Stimulated activated CD4-positive, alpha-beta T cell treated with anti-CD3 and anti-CD28 coated beads, TNF-alpha, amount 100 ng/mL, for 4 hours (primary cell): ENCODE measurements around the gene TRIB2.

Experiments
- DNase-seq, 3 experiments: peaks; one replicate each; pipeline ENCODE4 v3.0.0-alpha.2; 2020; ENCODE audit warnings: low read depth in 3 of 3

TRIB2 gene

GRCh38 chr2:12720754-12721378 is 4.1 kb downstream of the TRIB2 start:
- DNase-seq: no peak

- DNase-seq: no peak
Observed at GRCh38 chr2:12721566-12722446, 5.1 kb downstream of the TRIB2 start.

GRCh38 chr2:12722447-12723316 is 5.9 kb downstream of the TRIB2 start:
- DNase-seq: no peak

DNA sequence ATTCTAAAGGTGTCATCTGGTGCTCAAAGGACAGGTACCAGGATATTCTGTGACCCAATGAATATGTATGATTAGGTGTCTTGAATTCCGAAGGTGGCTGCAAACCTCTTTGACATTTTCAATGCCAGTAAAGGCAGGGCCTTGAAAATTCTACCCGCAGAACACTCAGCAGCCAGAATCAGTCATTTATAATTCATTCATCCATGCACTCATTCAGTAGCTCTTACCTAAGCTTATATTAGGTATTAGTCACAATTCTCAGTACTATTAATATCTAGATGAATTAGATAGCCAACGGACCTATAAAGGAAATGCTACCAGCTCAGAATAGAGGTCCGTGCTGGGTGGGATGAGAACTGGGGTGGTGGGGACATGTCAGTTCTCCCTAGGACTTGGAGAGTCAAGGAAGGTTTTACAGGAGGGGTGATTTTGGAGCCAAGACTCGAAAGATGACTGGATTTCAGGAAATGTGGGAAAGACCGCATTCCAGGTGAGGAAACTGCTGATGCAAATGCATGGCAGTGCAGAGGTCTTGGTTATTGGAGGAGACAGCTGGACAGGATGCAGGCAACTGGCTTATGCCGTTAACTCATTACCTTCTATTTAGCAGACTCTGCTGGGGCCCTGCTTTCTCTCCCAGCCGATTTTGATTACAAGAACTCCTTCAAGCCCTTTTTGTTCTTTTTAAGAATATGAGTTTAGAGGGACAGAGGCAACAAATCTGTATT is 7.2 kb downstream of the TRIB2 start:
- no peak for DNase-seq

GRCh38 chr2:12725233-12726187 is 8.8 kb downstream of the TRIB2 start:
- DNase-seq: no peak

GRCh38 chr2:12726271-12726670 is 9.5 kb downstream of the TRIB2 start:
- DNase-seq: no peak

DNA sequence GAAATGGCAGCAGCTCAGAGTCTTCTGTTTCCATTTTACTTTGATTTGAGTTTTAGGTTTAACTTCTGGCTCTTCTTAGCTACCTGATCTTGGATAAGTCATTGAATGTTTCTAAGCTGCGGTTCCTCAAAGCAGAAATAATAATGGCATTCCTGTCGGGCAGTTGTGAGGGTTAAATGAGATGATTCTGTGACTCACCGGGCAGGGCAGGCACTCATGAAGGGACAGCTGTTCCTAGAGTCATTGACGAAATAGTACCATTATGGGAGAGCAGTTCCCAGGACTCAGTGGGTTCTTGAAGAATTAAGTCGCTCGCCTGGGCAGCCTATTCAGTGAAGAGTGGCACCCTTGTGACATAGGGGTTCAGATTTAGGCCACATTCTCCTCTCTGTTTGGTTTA is 10.3 kb downstream of the TRIB2 start:
- DNase-seq: no peak

DNA sequence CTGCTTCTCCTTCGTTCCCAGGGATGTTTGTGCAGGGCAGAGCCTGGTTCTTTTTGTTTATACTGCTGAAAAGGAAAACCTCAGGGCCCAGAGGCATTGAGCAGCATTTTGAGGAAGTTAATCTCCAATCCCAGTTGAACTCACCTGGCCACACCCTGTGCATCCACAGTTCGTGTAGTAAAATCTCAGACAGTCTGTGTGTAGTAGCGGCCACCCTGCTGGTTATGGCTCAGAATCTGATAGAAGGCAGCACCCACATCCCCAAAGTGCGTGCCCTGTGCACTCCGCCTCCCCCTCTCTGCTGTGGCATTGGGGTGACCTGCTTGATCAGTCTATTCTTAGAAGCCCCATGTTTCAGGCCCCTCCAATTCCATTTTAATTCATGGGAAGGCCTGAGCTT is 10.9 kb downstream of the TRIB2 start:
- DNase-seq: no peak

GRCh38 chr2:12728221-12728777 is 11.6 kb downstream of the TRIB2 start:
- DNase-seq: no peak

- DNase-seq: no peak
Observed at GRCh38 chr2:12730265-12730664, 13.5 kb downstream of the TRIB2 start.

- DNase-seq: no peak
Observed at GRCh38 chr2:12731701-12732280, 15.1 kb downstream of the TRIB2 start.

- DNase-seq: no peak
Observed at GRCh38 chr2:12732651-12733050, 15.9 kb downstream of the TRIB2 start.

DNA sequence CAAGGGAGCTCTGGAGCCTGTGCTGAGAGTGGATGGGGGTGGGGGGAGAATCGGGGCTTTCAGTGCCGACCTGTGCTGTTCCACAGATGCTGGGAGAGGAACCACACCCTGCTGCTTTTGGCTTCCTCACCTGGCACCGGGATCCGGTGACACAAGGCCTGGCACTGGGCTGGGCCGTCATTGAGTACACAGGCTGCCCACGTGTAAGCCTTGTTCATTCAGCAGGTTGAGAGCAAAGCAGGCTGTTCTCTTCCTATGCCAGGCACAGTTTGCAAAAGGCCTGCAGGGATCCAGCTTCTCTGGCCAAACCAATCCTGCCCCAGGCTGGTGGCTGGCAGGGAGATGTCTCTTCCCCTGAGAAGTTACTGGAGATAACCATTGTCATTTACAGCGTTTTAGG is 17.1 kb downstream of the TRIB2 start:
- DNase-seq: no peak

DNA sequence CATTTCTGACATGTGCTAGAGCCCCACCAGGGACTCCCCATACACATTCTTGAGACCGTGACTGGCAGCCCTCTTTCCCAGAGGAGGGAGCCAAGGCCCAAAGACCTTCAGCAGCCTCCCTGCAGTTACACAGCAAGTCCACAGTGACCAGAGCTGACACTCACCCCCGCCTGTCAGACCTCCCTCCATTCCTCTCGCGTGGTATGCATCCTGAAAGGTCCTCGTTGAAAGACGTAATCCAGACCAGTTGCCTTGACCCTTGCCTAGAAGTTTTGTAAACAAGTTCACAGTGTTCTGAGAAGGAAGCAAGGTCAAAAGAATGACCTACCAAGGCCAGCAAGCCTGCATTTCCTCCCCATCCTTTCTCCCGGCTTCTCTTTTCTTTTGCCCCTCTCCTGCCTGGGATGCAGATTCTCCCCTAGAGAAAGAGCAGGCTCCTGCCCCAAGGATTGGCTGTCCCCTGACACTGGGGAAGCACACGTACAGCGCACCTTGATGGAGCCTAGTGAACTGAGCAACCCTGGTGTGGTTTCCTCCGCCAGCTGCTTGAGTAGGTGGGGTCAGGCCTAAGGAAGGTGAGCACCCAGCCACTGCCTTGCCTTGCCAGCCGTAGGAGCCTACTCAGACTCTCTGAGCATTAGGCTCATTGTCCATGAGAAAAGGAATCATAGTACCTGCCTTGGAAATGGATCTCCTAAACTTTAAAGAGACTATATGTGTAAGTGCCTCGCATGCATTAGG is 18.3 kb downstream of the TRIB2 start:
- DNase-seq: no peak

DNA sequence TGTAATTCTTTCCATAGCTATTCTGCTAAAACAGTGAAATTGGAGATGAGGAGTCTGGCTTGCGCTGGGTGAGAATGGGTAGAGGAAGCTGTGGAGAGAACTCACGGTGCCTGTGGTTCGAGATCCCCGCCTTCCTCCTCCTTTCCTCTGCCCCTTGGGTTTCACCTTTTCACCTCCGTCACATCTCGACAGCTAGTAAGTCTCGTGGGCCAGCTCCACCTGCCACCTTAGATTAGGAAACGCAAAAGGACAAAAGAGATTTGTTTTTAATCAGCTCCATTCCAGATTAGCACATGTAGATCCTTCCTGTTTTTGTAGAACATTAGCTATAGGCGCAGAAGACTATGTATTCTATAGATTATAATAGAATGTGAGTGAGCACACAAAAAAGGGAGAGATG is 20.6 kb downstream of the TRIB2 start:
- no peak for DNase-seq

DNA sequence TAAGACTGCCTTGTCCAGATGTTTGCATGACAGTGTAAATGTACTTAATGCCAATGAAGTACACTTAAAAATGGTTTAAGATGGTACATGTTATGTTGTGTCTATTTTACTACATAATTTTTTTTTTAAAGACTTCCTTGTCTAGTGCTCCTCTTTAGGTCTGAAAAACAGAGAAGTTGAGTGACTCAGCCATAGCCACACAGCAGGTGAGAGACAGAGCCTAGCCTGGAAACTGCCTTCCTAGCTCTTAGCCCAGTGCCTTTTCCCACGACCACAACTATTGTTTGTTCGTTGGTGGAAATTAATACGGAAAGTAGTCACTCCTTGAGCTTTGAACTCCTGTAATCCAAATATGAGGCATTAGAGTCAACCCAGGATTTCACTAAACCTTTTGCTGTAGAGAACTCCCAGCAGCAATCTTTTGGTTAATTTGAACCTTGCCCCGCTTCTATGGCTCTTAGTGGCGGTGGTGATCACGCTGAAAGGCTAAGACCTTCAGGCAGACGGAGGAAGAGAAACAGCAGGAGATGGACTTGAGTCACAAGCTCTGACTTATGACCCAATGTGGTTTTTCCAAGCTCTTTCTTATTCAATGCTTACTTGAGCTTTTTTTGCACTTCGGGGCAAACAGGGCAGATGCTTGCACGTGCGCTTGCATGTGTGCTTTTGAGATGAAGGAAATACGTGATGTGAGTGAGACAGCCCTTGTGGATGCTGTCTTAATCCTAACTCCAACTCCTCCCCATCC is 21.2 kb downstream of the TRIB2 start:
- DNase-seq: no peak

DNA sequence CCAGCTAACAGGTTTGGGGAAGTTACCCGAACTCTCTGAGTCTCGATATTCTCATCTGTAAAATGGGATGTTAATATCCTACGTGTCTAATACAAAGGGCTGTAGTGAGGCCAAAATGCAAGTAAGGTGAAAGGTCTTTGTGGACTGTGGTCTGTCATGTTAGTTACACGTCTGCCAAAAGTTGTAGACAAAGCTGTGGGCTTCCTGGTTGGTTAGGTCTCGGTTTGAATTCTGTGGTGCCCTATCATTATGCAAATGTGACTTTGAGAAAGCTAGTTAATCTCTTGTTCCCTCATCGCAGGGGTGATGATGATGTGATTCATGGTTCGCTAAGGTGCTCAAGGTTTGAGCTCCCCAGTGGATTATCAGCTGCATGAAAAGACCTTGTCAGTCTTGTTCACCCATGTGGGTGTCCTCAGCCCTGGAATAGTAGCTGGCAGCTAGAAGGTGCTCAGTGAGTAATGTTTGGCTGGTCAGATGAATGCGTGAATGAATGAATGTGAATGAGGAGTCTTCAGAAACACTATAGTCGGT is 23.1 kb downstream of the TRIB2 start:
- DNase-seq: no peak

DNA sequence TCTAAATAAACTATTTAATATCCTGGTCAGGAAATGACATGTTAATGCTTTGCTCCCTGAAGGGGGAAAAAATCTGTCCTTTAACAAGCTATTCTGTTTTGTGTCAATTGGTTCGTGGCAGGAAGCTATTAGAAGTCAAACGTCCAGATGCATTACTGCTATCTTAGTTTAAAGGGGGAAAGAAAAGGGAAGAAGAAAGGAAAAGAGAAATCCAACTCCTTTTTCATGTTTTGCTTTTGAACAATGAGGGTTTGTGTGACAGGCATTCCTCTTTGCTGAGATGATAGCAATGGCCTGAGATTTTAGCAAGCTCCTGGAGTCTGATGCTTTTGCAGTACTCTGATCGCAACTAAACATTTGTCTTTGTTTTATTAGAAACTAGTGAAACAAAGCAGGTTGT is 24.6 kb downstream of the TRIB2 start:
- no peak for DNase-seq
